Body of pancreas (tissue), 4 donors: ENCODE data around the gene CHAF1A.

Experiments
- POLR2A ChIP-seq, 3 donors: fragments of 450-650 bp; IDR thresholded peaks; one replicate each; pipeline ENCODE4 v1.6.1; 2016; ENCODE audit warnings: antibody characterized with exemption in 3 of 3, mild to moderate bottlenecking in 2 of 3
- TF ChIP-seq, protein P1 (sequence below), 7 experiments: fragments of 450-650 bp in 4 of 7; fragments of 200-600 bp in 3 of 7; sonication (generic) in 3 of 7; IDR thresholded peaks; one replicate each; pipeline ENCODE4 v1.5.1; 2016 to 2019; ENCODE audit warnings: antibody characterized with exemption in 7 of 7

DNA sequence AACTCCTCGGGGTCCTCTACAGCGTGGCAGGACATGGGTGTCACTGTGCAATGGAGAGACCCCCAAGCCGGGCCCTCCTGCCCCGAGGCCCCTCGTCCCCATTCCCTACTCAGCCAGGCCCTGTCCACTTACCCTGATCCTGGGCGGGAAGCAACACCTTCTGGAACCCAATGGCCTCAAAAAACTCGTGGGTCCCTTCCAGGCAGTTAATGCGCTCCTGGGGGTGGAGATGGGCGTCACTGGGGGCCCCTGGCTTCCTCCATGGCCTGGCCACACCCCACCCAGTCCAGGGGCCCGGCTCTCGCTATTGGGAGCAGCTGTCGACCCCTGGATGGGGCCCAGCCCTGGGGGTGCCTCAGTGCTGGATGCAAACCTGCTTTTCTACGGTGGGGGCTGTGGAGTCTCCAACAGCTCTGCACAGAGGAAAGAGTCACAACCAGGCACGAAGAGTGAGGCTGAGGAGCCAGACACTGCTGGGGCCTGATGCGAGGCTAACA, 44.3 kb downstream of the CHAF1A start:
- TF ChIP-seq, protein P1, sequence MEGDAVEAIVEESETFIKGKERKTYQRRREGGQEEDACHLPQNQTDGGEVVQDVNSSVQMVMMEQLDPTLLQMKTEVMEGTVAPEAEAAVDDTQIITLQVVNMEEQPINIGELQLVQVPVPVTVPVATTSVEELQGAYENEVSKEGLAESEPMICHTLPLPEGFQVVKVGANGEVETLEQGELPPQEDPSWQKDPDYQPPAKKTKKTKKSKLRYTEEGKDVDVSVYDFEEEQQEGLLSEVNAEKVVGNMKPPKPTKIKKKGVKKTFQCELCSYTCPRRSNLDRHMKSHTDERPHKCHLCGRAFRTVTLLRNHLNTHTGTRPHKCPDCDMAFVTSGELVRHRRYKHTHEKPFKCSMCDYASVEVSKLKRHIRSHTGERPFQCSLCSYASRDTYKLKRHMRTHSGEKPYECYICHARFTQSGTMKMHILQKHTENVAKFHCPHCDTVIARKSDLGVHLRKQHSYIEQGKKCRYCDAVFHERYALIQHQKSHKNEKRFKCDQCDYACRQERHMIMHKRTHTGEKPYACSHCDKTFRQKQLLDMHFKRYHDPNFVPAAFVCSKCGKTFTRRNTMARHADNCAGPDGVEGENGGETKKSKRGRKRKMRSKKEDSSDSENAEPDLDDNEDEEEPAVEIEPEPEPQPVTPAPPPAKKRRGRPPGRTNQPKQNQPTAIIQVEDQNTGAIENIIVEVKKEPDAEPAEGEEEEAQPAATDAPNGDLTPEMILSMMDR (IDR thresholded peaks at IDR 0.05) = no peak
- TF ChIP-seq POLR2A (IDR thresholded peaks at IDR 0.05) = no peak
